ENCODE measurements around the gene PKMYT1.

GRCh38 chr16:2982402-2982801 is 2.2 kb upstream of the PKMYT1 start:
- TF ChIP-seq CTCF (IDR thresholded peaks at IDR 0.05; ENCODE audit: insufficient read depth, low read length, poor library complexity, severe bottlenecking) (no peak), EZH2phosphoT487 (conservative IDR thresholded peaks at IDR 0.05; ENCODE audit: low read length) (no peak)
